GM12878 (cell line): ENCODE results near the gene METRN. TPM values are rescaled to one million over a fixed set of nuclear protein-coding genes. Genes with fewer than 3 reads are reported as not detected.

Experiments
- ATAC-seq: fragments of 200-7000 bp; cut with Tn5 transposase; 3 replicates; pipeline ENCODE4 v1.9.1; 2020; ENCODE audit warnings: mild to moderate bottlenecking, moderate library complexity
- BruUV-seq: library from RNA; stranded (reverse); fragments of 400-500 nt; replicated peaks from 2 replicates; lab custom pipeline; 2021; lab: Mats Ljungman, UMichigan
- CTCF ChIA-PET: fragments of 300-600 bp; sonication (Branson Sonifier 250); formaldehyde crosslinking; extraction: SDS; loops from one replicate; lab custom pipeline; 2021; ENCODE audit warnings: inconsistent platforms; lab: Yijun Ruan, JAX
- POLR2A ChIA-PET: fragments of 350-600 bp; formaldehyde crosslinking; extraction: SDS; loops from one replicate; lab custom pipeline; 2021; ENCODE audit warnings: inconsistent platforms; lab: Charles Lee
- RAD21 ChIA-PET: fragments of 300-600 bp; sonication (Branson Sonifier 250); formaldehyde crosslinking; loops from one replicate; lab custom pipeline; 2023; ENCODE audit warnings: antibody characterized with exemption; ENCODE audit not compliant: unreplicated experiment; lab: Charles Lee
- SMC1A ChIA-PET: fragments of 300-600 bp; sonication (Branson Sonifier 250); formaldehyde crosslinking; loops from one replicate; lab custom pipeline; 2023; ENCODE audit not compliant: unreplicated experiment, uncharacterized antibody; lab: Charles Lee
- DNase-seq: peaks from one replicate; pipeline ENCODE4 v3.0.0-alpha.2; 2011; ENCODE audit warnings: low read depth, low spot score
- FAIRE-seq: peaks from 3 replicates; lab custom pipeline; 2011; peaks lifted over from hg19 to GRCh38; lab: Jason Lieb, UNC
- H2AFZ ChIP-seq: 2 replicates; pipeline ENCODE4 v1.6.0; 2011; ENCODE audit warnings: low read depth, low read length, control low read depth; ENCODE audit not compliant: control insufficient read depth
- H3K27ac ChIP-seq: 2 replicates; pipeline ENCODE4 v1.5.1; 2011; ENCODE audit warnings: control low read depth; ENCODE audit not compliant: control insufficient read depth, insufficient read depth
- H3K27me3 ChIP-seq, 2 experiments: replicated peaks in 1 of 2; 2 replicates each; pipeline versions ENCODE4 v1.6.0 to v1.6.1; 2011; ENCODE audit warnings: low read length in 1 of 2; ENCODE audit not compliant: control insufficient read depth in 2 of 2, insufficient read depth in 2 of 2
- H3K36me3 ChIP-seq, 2 experiments: 2 replicates each; pipeline ENCODE4 v1.5.1; 2011; ENCODE audit warnings: low read length in 1 of 2; ENCODE audit not compliant: control insufficient read depth in 2 of 2, insufficient read depth in 2 of 2
- H3K4me1 ChIP-seq: 2 replicates; pipeline ENCODE4 v1.6.1; 2011; ENCODE audit warnings: mild to moderate bottlenecking, low read length, moderate library complexity, mixed read lengths; ENCODE audit not compliant: control insufficient read depth, insufficient read depth
- H3K4me2 ChIP-seq: 2 replicates; pipeline ENCODE4 v1.6.0; 2011; ENCODE audit warnings: control low read depth; ENCODE audit not compliant: control insufficient read depth, insufficient read depth
- H3K4me3 ChIP-seq: fragments of 200-600 bp; sonication (generic); 2 replicates; pipeline ENCODE4 v1.5.1; 2016
- H3K79me2 ChIP-seq: 2 replicates; pipeline ENCODE4 v1.6.0; 2011; ENCODE audit warnings: low read length; ENCODE audit not compliant: control insufficient read depth, insufficient read depth
- H3K9ac ChIP-seq: 2 replicates; pipeline ENCODE4 v1.8.0; 2011; ENCODE audit warnings: low read length, control low read depth, mixed read lengths; ENCODE audit not compliant: control insufficient read depth, insufficient read depth
- H3K9me3 ChIP-seq: replicated peaks from 3 replicates; pipeline ENCODE4 v1.5.1; 2011; ENCODE audit warnings: mild to moderate bottlenecking, low read length; ENCODE audit not compliant: control insufficient read depth, insufficient read depth
- H4K20me1 ChIP-seq: 2 replicates; pipeline ENCODE4 v1.6.0; 2011; ENCODE audit not compliant: control insufficient read depth, insufficient read depth
- CREM ChIP-seq: IDR thresholded peaks from 2 replicates; pipeline ENCODE4 v1.6.1; 2014; ENCODE audit warnings: antibody characterized with exemption, low read depth
- EED ChIP-seq: sonication (generic); IDR thresholded peaks from 2 replicates; pipeline ENCODE4 v1.6.1; 2016; ENCODE audit warnings: antibody characterized with exemption, low read depth
- ETV6 ChIP-seq, 2 experiments: fragments of 450-650 bp in 1 of 2; IDR thresholded peaks in 1 of 2; conservative IDR thresholded peaks in 1 of 2; 2 replicates each; pipeline ENCODE4 v1.6.1; 2014; ENCODE audit warnings: antibody characterized with exemption in 1 of 2, borderline replicate concordance in 1 of 2, low read depth in 1 of 2, mild to moderate bottlenecking in 1 of 2, moderate library complexity in 1 of 2
- MYB ChIP-seq: fragments of 150-350 bp; IDR thresholded peaks from 2 replicates; pipeline ENCODE4 v1.6.1; 2014; ENCODE audit warnings: mild to moderate bottlenecking, low read depth, low read length, borderline replicate concordance
- MYC ChIP-seq: IDR thresholded peaks from 2 replicates; pipeline ENCODE4 v1.6.1; 2011; ENCODE audit warnings: mild to moderate bottlenecking, low read length, moderate library complexity, inconsistent platforms; ENCODE audit not compliant: insufficient read depth, insufficient replicate concordance, insufficient read length, severe bottlenecking
- SMAD1 ChIP-seq: fragments of 450-650 bp; IDR thresholded peaks from 2 replicates; pipeline ENCODE4 v1.6.1; 2018; ENCODE audit warnings: mild to moderate bottlenecking, low read depth; ENCODE audit not compliant: partially characterized antibody
- SMARCA5 ChIP-seq: fragments of 450-650 bp; IDR thresholded peaks from 2 replicates; pipeline ENCODE4 v1.6.1; 2017; ENCODE audit warnings: mild to moderate bottlenecking
- SREBF1 ChIP-seq: IDR thresholded peaks from 2 replicates; pipeline ENCODE4 v1.6.1; 2012; ENCODE audit warnings: mild to moderate bottlenecking, low read length
- TARDBP ChIP-seq: IDR thresholded peaks from 2 replicates; pipeline ENCODE4 v1.6.1; 2016; ENCODE audit warnings: borderline replicate concordance
- YBX1 ChIP-seq: fragments of 450-650 bp; IDR thresholded peaks from 2 replicates; pipeline ENCODE4 v1.6.1; 2016; ENCODE audit warnings: antibody characterized with exemption
- WGBS: methylation state at CpG from one replicate; pipeline ENCODE4 v1.1.6; 2016; ENCODE audit warnings: low lambda C conversion rate; ENCODE audit not compliant: insufficient replicate concordance, insufficient coverage; ENCODE audit errors: missing lambda C conversion rate; 5-methylcytosine and 5-hydroxymethylcytosine counted together
- in situ Hi-C: fragments of 300-500 bp; cut with MboI; formaldehyde crosslinking; loops from 9 replicates; pipeline ENCODE4 v1.14.3; 2018; ENCODE audit warnings: mixed read lengths
- intact Hi-C: fragments of 100-400 bp; cut with micrococcal nuclease; formaldehyde crosslinking; loops from one replicate; pipeline ENCODE4 v1.14.2; 2022; ENCODE audit not compliant: unreplicated experiment
- polyA plus RNA-seq, 11 experiments: library from polyadenylated mRNA; depleted of rRNA in 4 of 11; unstranded in 6 of 11; stranded (reverse) in 5 of 11; fragments of >200 nt; fragmentation: Nextera tagmentation in 4 of 11; fragmentation: Illumina TruSeq in 1 of 11; extraction: Ambion mirVana in 4 of 11; extraction: Trizol in 1 of 11; gene quantifications; 1 replicate in 1 of 11; 2 replicates in 10 of 11; pipeline versions ENCODE4 v1.2.1 to v1.2.3, GENCODE V29; 2011 to 2016; ENCODE audit warnings: inconsistent platforms in 2 of 11, missing spikeins in 2 of 11, low read depth in 1 of 11
- total RNA-seq, 4 experiments: library from RNA; depleted of rRNA in 3 of 4; stranded (reverse); fragments of >200 nt in 3 of 4; fragmentation: Illumina TruSeq in 1 of 4; extraction: Trizol in 1 of 4; gene quantifications; 2 replicates each; pipeline versions ENCODE4 v1.2.1 to v1.2.3, GENCODE V29; 2013 to 2021
- TF ChIP-seq, protein P1 (sequence below): fragments of 450-650 bp; IDR thresholded peaks from 2 replicates; pipeline ENCODE4 v1.6.1; 2017; ENCODE audit warnings: borderline replicate concordance
- TF ChIP-seq, protein P2 (sequence below): fragments of 450-650 bp; IDR thresholded peaks from 2 replicates; pipeline ENCODE4 v1.6.1; 2017; ENCODE audit warnings: mild to moderate bottlenecking, low read depth, inconsistent platforms; ENCODE audit not compliant: poor library complexity, severe bottlenecking
- TF ChIP-seq, protein P3 (sequence below): fragments of 450-650 bp; IDR thresholded peaks from 2 replicates; pipeline ENCODE4 v1.6.1; 2016; ENCODE audit warnings: mild to moderate bottlenecking, moderate library complexity, borderline replicate concordance
- TF ChIP-seq, protein P4 (sequence below): IDR thresholded peaks from 2 replicates; pipeline ENCODE4 v1.6.1; 2012; ENCODE audit warnings: low read depth, low read length, improper control_type of control experiment

The METRN gene
- total and polyA plus RNA-seq, 10 of the 15 experiments (the other 5 are each of a cell fraction or from before 2014, with no cell fraction given) = 0.11 to 12.8 (median 1.1) TPM; not detected in 1

DNA sequence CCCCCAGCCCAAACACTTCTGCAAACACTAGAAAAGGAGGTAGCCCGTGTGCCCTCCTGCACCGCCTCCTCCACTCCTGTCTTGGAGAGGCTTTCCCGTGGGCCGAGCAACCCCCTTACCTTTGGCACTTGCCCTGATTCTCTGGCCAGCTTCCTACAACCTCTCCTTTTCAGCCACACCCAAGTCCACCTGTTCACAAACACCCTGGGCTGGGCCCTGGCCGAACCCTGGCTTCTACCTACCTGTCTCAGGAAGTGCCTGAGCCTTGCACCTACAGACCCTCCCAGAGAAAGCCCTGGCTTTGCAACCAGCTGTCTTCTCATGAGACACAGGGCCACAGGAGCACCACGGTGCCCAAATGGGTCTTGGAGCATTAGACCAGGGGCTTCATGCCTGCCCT lies 4.0 kb downstream of the METRN start:
- Histone ChIP-seq H3K4me3 (no peak overlapping the region), H4K20me1 (0 out of 2 replicates have a peak, but pooled peaks cover 2% of the 10 kb centered on the region), H3K27me3 (no peaks in the 10 kb centered on the region), H2AFZ (no peak overlapping the region), H3K9me3 (no peaks in the 10 kb centered on the region), H3K4me1 (peaks cover 10% of the 10 kb centered on the region), H3K36me3 (no peaks in the 10 kb centered on the region), H3K27ac (no peak overlapping the region), H3K4me2 (no peak overlapping the region; the same call in 1 of the 2 replicates), H3K79me2 (no peaks in the 10 kb centered on the region; the same call in 1 of the 2 replicates), H3K9ac (no peak overlapping the region)
- in situ Hi-C loops = no loop called here
- ChIA-PET POLR2A (no interaction called here), RAD21 (no interaction called here), SMC1A (no interaction called here), CTCF (interaction anchor here (0.6 to 1.6 kb wide), 3 partner anchors 22 to 1722 kb away, joined by 3 to 10 read pairs (median 5); partner anchors contain the start of genes CHTF18, CIAO3 and RPUSD1)
- BruUV-seq = no TSS peak
- intact Hi-C loops = no loop called here
- FAIRE-seq (no peak), DNase-seq (no peak), ATAC-seq (no peak)
- 82% methylated on average over 6 of the region's 6 CpGs for WGBS
- TF ChIP-seq EED (no peak), TARDBP (no peak), SMARCA5 (no peak), SMAD1 (no peak), CREM (no peak), MYC (no peak), SREBF1 (no peak), YBX1 (no peak), MYB (no peak), ETV6 (conservative IDR thresholded peaks at IDR 0.05 in 1 of 2, IDR thresholded peaks at IDR 0.05 in 1 of 2; ENCODE audit: borderline replicate concordance in 1 of 2, low read depth in 1 of 2) (no peak)
- TF ChIP-seq, protein P1, sequence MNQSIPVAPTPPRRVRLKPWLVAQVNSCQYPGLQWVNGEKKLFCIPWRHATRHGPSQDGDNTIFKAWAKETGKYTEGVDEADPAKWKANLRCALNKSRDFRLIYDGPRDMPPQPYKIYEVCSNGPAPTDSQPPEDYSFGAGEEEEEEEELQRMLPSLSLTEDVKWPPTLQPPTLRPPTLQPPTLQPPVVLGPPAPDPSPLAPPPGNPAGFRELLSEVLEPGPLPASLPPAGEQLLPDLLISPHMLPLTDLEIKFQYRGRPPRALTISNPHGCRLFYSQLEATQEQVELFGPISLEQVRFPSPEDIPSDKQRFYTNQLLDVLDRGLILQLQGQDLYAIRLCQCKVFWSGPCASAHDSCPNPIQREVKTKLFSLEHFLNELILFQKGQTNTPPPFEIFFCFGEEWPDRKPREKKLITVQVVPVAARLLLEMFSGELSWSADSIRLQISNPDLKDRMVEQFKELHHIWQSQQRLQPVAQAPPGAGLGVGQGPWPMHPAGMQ = no peak
- TF ChIP-seq, protein P2, sequence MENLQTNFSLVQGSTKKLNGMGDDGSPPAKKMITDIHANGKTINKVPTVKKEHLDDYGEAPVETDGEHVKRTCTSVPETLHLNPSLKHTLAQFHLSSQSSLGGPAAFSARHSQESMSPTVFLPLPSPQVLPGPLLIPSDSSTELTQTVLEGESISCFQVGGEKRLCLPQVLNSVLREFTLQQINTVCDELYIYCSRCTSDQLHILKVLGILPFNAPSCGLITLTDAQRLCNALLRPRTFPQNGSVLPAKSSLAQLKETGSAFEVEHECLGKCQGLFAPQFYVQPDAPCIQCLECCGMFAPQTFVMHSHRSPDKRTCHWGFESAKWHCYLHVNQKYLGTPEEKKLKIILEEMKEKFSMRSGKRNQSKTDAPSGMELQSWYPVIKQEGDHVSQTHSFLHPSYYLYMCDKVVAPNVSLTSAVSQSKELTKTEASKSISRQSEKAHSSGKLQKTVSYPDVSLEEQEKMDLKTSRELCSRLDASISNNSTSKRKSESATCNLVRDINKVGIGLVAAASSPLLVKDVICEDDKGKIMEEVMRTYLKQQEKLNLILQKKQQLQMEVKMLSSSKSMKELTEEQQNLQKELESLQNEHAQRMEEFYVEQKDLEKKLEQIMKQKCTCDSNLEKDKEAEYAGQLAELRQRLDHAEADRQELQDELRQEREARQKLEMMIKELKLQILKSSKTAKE = no peak
- TF ChIP-seq, protein P3, sequence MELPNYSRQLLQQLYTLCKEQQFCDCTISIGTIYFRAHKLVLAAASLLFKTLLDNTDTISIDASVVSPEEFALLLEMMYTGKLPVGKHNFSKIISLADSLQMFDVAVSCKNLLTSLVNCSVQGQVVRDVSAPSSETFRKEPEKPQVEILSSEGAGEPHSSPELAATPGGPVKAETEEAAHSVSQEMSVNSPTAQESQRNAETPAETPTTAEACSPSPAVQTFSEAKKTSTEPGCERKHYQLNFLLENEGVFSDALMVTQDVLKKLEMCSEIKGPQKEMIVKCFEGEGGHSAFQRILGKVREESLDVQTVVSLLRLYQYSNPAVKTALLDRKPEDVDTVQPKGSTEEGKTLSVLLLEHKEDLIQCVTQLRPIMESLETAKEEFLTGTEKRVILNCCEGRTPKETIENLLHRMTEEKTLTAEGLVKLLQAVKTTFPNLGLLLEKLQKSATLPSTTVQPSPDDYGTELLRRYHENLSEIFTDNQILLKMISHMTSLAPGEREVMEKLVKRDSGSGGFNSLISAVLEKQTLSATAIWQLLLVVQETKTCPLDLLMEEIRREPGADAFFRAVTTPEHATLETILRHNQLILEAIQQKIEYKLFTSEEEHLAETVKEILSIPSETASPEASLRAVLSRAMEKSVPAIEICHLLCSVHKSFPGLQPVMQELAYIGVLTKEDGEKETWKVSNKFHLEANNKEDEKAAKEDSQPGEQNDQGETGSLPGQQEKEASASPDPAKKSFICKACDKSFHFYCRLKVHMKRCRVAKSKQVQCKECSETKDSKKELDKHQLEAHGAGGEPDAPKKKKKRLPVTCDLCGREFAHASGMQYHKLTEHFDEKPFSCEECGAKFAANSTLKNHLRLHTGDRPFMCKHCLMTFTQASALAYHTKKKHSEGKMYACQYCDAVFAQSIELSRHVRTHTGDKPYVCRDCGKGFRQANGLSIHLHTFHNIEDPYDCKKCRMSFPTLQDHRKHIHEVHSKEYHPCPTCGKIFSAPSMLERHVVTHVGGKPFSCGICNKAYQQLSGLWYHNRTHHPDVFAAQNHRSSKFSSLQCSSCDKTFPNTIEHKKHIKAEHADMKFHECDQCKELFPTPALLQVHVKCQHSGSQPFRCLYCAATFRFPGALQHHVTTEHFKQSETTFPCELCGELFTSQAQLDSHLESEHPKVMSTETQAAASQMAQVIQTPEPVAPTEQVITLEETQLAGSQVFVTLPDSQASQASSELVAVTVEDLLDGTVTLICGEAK = no peak
- TF ChIP-seq, protein P4, sequence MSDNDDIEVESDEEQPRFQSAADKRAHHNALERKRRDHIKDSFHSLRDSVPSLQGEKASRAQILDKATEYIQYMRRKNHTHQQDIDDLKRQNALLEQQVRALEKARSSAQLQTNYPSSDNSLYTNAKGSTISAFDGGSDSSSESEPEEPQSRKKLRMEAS = no peak
